Transverse colon (tissue), 4 donors: ENCODE measurements around the gene PRR23E. TPM values are rescaled to one million over a fixed set of nuclear protein-coding genes. Genes with fewer than 3 reads are reported as not detected.

Source experiments
- DNase-seq: peaks from one replicate; pipeline ENCODE4 v3.0.0-alpha.2; 2019
- H3K27ac ChIP-seq, 4 donors: fragments of 200-600 bp; sonication (generic); 2 replicates each; pipeline ENCODE4 v1.5.1; 2016 to 2018; ENCODE audit warnings: inconsistent platforms in 4 of 4
- H3K27me3 ChIP-seq: fragments of 200-600 bp; sonication (generic); 2 replicates; pipeline ENCODE4 v1.5.1; 2017; ENCODE audit warnings: inconsistent platforms
- H3K36me3 ChIP-seq, 4 donors: fragments of 200-600 bp; sonication (generic); 2 replicates each; pipeline ENCODE4 v1.5.1; 2017 to 2019; ENCODE audit warnings: inconsistent platforms in 4 of 4
- H3K4me1 ChIP-seq, 4 donors: fragments of 200-600 bp; sonication (generic); 2 replicates each; pipeline ENCODE4 v1.5.1; 2017 to 2020; ENCODE audit warnings: inconsistent platforms in 4 of 4
- H3K4me3 ChIP-seq, 4 donors: fragments of 200-600 bp; sonication (generic); 1 replicate in 1 of 4; 2 replicates in 3 of 4; pipeline versions ENCODE4 v1.5.1 to v1.6.1; 2017 to 2019; ENCODE audit warnings: inconsistent platforms in 4 of 4
- H3K9me3 ChIP-seq, 2 donors: fragments of 200-600 bp; sonication (generic); 2 replicates each; pipeline ENCODE4 v1.5.1; 2017 to 2019; ENCODE audit warnings: inconsistent platforms in 2 of 2
- EP300 ChIP-seq: sonication (generic); formaldehyde crosslinking; IDR thresholded peaks from one replicate; pipeline ENCODE4 v1.6.1; 2017; ENCODE audit warnings: antibody characterized with exemption, low read depth
- POLR2A ChIP-seq: fragments of 450-650 bp; IDR thresholded peaks from one replicate; pipeline ENCODE4 v1.6.1; 2016; ENCODE audit warnings: antibody characterized with exemption, mild to moderate bottlenecking, moderate library complexity
- POLR2AphosphoS5 ChIP-seq, 3 donors: sonication (generic); formaldehyde crosslinking; IDR thresholded peaks; one replicate each; pipeline ENCODE4 v1.6.1; 2016; ENCODE audit warnings: antibody characterized with exemption in 3 of 3
- WGBS, 2 donors: methylation state at CpG; one replicate each; pipeline ENCODE4 v1.1.5; 2018; ENCODE audit warnings: low coverage in 1 of 2; 5-methylcytosine and 5-hydroxymethylcytosine counted together
- in situ Hi-C, 4 donors: fragments of 200-750 bp; cut with MboI; loops; one replicate each; pipeline versions ENCODE4 v1.15.0 to v1.15.1; 2017; ENCODE audit warnings: low sequenced_read_pairs in 3 of 4, low pct_ligation_motif_present in 1 of 4, low pct_unique_long_range_greater_than_20kb in 1 of 4
- intact Hi-C: fragments of 100-400 bp; cut with DNase I; formaldehyde crosslinking; loops from one replicate; pipeline ENCODE4 v1.15.1; 2023; ENCODE audit warnings: low total_unique reads
- total RNA-seq, 4 donors: library from RNA; depleted of rRNA; stranded (reverse); fragments of >200 nt; gene quantifications; one replicate each; pipeline ENCODE4 v1.1.0, GENCODE V29; 2016
- TF ChIP-seq, protein P1 (sequence below), 5 experiments: fragments of 200-600 bp in 3 of 5; fragments of 450-650 bp in 2 of 5; sonication (generic) in 3 of 5; IDR thresholded peaks; 1 replicate in 2 of 5; 2 replicates in 3 of 5; pipeline ENCODE4 v1.5.1; 2016 to 2017; ENCODE audit warnings: antibody characterized with exemption in 5 of 5, inconsistent platforms in 3 of 5, mild to moderate bottlenecking in 2 of 5, moderate library complexity in 1 of 5

The PRR23E gene
- total RNA-seq, 4 donors from 2014 or later = not detected

DNA sequence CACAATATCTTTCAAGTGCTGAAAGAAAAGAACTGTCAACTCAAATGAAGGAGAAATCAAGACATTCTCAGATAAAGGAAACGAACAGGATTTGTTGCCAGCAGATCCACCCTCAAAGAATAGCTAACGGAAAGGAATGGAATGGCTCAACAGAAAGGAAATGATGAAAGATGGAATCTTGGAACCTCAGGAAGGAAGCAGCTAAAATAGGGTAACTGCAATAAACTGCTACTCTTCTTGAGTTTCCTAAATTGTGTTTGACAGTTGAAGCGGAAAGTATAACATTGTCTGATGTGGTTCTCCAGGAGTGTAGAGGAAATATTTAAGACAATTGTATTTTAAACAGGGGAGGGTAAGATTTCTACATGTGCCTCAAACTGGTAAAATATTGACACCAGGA, 22.0 kb downstream of the PRR23E start:
- TF ChIP-seq, protein P1, sequence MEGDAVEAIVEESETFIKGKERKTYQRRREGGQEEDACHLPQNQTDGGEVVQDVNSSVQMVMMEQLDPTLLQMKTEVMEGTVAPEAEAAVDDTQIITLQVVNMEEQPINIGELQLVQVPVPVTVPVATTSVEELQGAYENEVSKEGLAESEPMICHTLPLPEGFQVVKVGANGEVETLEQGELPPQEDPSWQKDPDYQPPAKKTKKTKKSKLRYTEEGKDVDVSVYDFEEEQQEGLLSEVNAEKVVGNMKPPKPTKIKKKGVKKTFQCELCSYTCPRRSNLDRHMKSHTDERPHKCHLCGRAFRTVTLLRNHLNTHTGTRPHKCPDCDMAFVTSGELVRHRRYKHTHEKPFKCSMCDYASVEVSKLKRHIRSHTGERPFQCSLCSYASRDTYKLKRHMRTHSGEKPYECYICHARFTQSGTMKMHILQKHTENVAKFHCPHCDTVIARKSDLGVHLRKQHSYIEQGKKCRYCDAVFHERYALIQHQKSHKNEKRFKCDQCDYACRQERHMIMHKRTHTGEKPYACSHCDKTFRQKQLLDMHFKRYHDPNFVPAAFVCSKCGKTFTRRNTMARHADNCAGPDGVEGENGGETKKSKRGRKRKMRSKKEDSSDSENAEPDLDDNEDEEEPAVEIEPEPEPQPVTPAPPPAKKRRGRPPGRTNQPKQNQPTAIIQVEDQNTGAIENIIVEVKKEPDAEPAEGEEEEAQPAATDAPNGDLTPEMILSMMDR (IDR thresholded peaks at IDR 0.05) = no peak
- TF ChIP-seq POLR2AphosphoS5 (IDR thresholded peaks at IDR 0.05) (no peak), EP300 (no peak), POLR2A (no peak)
- H3K36me3 ChIP-seq = no peaks in the 10 kb centered on the region
- in situ Hi-C loops = no loop called here
- DNase-seq = no peak
- intact Hi-C loops = loop anchor here (1.0 kb wide), 1 partner anchor 23 kb away; no protein-coding TSS in a partner anchor
- H3K9me3 ChIP-seq = no peaks in the 10 kb centered on the region
- no peaks in the 10 kb centered on the region for H3K4me1 ChIP-seq
- WGBS, 2 donors = 24 to 46% methylated on average over 3 of the region's 3 CpGs
- H3K4me3 ChIP-seq = no peak overlapping the region
- H3K27me3 ChIP-seq = peaks cover 37% of the 10 kb centered on the region
- H3K27ac ChIP-seq = no peak overlapping the region

DNA sequence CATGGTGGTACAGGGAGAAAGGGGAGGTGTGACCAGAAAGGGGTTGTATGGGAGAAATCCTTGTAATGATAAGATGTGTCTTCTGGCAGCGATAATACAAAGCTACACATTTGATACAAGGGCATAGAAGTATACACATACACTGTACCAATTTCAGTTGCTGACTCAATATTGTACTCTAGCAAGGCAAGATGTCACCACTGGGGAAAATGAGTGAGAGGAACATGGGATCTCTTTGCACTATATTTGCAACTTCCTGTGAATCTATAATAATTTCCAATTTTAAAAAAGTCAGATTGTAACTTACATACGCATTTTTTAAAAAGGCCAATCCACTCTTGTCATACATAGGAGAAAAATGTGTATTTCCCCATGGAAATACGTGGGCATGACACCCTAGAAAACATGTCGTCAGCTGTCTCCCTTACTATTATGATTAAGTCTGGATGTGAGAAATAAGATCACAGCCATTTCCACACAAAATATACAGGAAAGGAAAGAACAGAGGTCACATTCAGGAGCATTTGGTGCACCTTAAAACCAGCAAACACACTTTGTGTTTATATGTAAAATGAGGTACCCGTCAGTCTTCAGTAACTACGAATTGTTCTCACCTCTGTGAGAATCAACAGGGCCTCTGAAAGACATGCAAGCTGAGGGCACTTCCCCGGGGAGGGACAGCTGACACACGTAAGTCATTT, 22.9 kb downstream of the PRR23E start:
- Histone ChIP-seq H3K36me3 (no peaks in the 10 kb centered on the region), H3K9me3 (no peaks in the 10 kb centered on the region), H3K4me1 (no peaks in the 10 kb centered on the region), H3K27me3 (peaks cover 39% of the 10 kb centered on the region), H3K4me3 (no peak overlapping the region), H3K27ac (no peak overlapping the region)
- intact Hi-C loops = no loop called here
- WGBS, 2 donors = 25 to 48% methylated on average over 2 to 8 of the region's 8 CpGs
- no peak for DNase-seq
- TF ChIP-seq POLR2AphosphoS5 (IDR thresholded peaks at IDR 0.05) (no peak), POLR2A (no peak), EP300 (no peak)
- TF ChIP-seq, protein P1 (IDR thresholded peaks at IDR 0.05) = no peak
- in situ Hi-C loops = no loop called here

DNA sequence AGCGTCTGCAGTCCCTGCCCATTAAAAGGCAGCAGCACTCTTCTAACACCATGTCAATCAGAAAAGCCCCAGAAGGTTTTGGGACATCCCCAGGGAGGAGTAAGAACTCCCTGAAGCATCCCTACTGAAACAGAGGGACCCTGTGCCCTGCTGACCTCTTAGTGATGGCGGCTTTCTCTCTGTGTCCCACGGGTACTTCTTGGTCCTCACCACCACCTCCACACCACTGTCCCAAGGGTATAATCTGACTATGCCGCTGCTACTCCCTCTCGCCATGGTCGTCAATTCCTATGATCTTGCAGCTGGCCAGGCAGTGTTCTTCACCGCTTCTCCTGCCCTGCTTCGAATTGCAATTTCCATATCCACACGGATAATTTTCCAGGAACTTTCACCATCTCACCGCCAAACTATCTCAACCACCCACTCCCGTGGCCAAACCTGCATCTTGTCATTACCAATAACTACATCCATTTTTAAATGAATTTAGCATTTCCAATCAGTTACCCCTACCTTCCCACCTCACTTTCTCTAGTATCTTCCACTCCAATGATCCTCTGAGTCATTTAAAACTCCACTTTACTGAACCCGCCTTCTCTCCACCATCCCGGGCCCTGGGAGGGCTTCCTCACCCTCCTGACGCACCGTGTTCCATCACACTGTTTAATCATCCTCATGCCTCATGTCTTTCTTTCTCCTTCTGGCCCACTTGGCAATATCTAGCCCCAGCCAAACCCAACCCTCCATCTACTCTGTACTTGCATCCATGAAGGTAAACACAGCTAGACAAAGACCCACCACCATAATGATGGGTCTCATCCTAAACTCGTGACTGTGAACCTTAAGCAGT, 23.7 kb downstream of the PRR23E start:
- WGBS, 2 donors = 79% methylated on average over 14 to 16 of the region's 16 CpGs
- no peak overlapping the region for H3K27ac ChIP-seq
- H3K9me3 ChIP-seq = no peaks in the 10 kb centered on the region
- peaks cover 47% of the 10 kb centered on the region for H3K27me3 ChIP-seq
- in situ Hi-C loops (no loop called here), intact Hi-C loops (no loop called here)
- TF ChIP-seq POLR2A (no peak), EP300 (no peak), POLR2AphosphoS5 (IDR thresholded peaks at IDR 0.05) (no peak)
- TF ChIP-seq, protein P1 (IDR thresholded peaks at IDR 0.05) = no peak
- no peaks in the 10 kb centered on the region for H3K4me1 ChIP-seq
- DNase-seq = no peak
- H3K4me3 ChIP-seq = no peak overlapping the region
- no peaks in the 10 kb centered on the region for H3K36me3 ChIP-seq

DNA sequence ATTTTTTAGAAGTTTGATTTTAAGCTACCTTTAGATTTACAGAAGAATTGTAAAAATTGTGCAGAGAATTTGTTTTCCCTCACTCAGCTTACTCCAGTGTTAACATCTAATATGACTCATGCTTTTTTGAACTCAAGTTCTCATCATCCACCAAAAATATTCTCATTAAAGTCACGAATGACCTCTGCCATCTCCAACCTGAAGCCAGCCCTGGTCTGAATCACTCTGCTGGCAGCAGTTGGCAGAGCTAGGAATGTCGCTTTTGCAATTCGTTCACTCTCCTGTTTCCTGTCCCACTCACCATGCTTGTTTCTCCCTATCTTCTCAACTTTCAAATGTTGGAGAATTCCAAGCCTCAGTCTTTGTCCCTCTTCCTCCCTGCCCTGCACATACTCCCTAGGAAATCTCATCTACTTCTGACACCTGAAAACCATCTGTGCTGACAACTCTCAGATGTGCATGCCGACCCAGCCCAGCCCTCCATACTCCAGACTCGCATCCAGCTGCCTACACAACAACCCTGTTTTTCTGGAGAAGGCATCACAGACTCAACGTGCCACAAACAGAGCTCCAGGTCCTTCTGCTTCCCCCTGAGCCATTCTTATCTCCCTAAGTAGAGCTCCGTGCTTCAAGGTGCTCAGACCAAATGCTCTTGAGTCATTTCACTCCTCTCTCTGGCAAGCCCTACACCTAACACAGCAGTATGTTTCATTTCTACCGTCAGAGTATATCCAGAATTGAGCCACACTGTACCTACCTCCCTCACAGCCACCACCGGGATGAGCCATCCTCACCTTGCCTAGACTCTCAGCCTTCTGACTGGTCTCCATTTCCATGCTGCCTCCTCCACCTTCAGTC, 24.9 kb downstream of the PRR23E start:
- WGBS, 2 donors = 59 to 62% methylated on average over 6 to 9 of the region's 9 CpGs
- intact Hi-C loops = no loop called here
- DNase-seq = no peak

More for the DNA sequence above, 24.9 kb downstream of the PRR23E start:
- in situ Hi-C loops = no loop called here
- no peak for TF ChIP-seq POLR2A
- H3K27ac ChIP-seq = no peak overlapping the region
- H3K4me1 ChIP-seq = no peaks in the 10 kb centered on the region
- no peaks in the 10 kb centered on the region for H3K9me3 ChIP-seq
- no peaks in the 10 kb centered on the region for H3K36me3 ChIP-seq
- no peak overlapping the region for H3K4me3 ChIP-seq
- H3K27me3 ChIP-seq = peaks cover 47% of the 10 kb centered on the region
